Central memory CD8-positive, alpha-beta T cell (primary cell): ENCODE measurements around the gene NSUN5.
"Not testable (repeated sequence)": the region's sequence is repeated elsewhere in the genome, so short reads cannot be mapped to it uniquely, and the experiment has no call there.

Experiments
- ATAC-seq: fragments of 150-1000 bp; cut with Tn5 transposase; replicated peaks from 2 replicates; pipeline ENCODE4 v1.10.0; 2022; ENCODE audit warnings: mild to moderate bottlenecking, moderate FRiP score, moderate number of reproducible peaks; ENCODE audit not compliant: poor library complexity, severe bottlenecking; ENCODE audit errors: extremely low read depth
- DNase-seq, 2 donors: peaks; one replicate each; pipeline ENCODE4 v3.0.0; 2021; ENCODE audit warnings: low spot score in 2 of 2
- H3K27ac Mint-ChIP-seq: one replicate; pipeline ENCODE4 v1.8.0; 2022; ENCODE audit warnings: low read depth, mild to moderate bottlenecking, moderate library complexity, mixed read lengths
- H3K27me3 Mint-ChIP-seq: one replicate; pipeline ENCODE4 v1.8.0; 2022; ENCODE audit warnings: mixed read lengths
- H3K36me3 Mint-ChIP-seq: one replicate; pipeline ENCODE4 v1.8.0; 2022; ENCODE audit warnings: mild to moderate bottlenecking, moderate library complexity, mixed read lengths; ENCODE audit not compliant: insufficient read depth
- H3K4me1 Mint-ChIP-seq: one replicate; pipeline ENCODE4 v1.8.0; 2022; ENCODE audit warnings: mixed read lengths
- H3K4me3 Mint-ChIP-seq: one replicate; pipeline ENCODE4 v1.8.0; 2022; ENCODE audit warnings: mild to moderate bottlenecking, moderate library complexity, mixed read lengths
- H3K9me3 Mint-ChIP-seq: one replicate; pipeline ENCODE4 v1.8.0; 2022; ENCODE audit warnings: mixed read lengths

Gene NSUN5

GRCh38 chr7:73323434-73324080, 14.9 kb upstream of the NSUN5 start:
- Mint-ChIP-seq H3K27ac (peak overlapping the region; percentile 63), H3K4me3 (peak overlapping the region; percentile 67)
- not testable (repeated sequence) for DNase-seq, H3K4me1 Mint-ChIP-seq, ATAC-seq, H3K36me3 Mint-ChIP-seq, H3K27me3 Mint-ChIP-seq, H3K9me3 Mint-ChIP-seq

- H3K36me3 Mint-ChIP-seq, H3K9me3 Mint-ChIP-seq, ATAC-seq, H3K27me3 Mint-ChIP-seq, H3K27ac Mint-ChIP-seq, H3K4me3 Mint-ChIP-seq, H3K4me1 Mint-ChIP-seq, DNase-seq: not testable (repeated sequence)
Measured at GRCh38 chr7:73320009-73320408, 11.4 kb upstream of the NSUN5 start.

GRCh38 chr7:73319541-73319940, 10.9 kb upstream of the NSUN5 start:
- not testable (repeated sequence) for H3K4me1 Mint-ChIP-seq, ATAC-seq, DNase-seq, H3K27ac Mint-ChIP-seq, H3K9me3 Mint-ChIP-seq, H3K36me3 Mint-ChIP-seq, H3K4me3 Mint-ChIP-seq, H3K27me3 Mint-ChIP-seq

GRCh38 chr7:73318656-73319204, 10.1 kb upstream of the NSUN5 start:
- not testable (repeated sequence) for H3K27me3 Mint-ChIP-seq, H3K36me3 Mint-ChIP-seq, H3K4me1 Mint-ChIP-seq, H3K9me3 Mint-ChIP-seq, H3K27ac Mint-ChIP-seq, ATAC-seq, H3K4me3 Mint-ChIP-seq, DNase-seq

- H3K9me3 Mint-ChIP-seq: no peaks in the 10 kb centered on the region
- H3K4me3 Mint-ChIP-seq: no peak overlapping the region
- DNase-seq (no peak), ATAC-seq (no peak)
- no peak overlapping the region for H3K27ac Mint-ChIP-seq
- no peaks in the 10 kb centered on the region for H3K36me3 Mint-ChIP-seq
- H3K27me3 Mint-ChIP-seq: peaks cover 8% of the 10 kb centered on the region
- no peaks in the 10 kb centered on the region for H3K4me1 Mint-ChIP-seq
Measured at GRCh38 chr7:73316521-73316920, 7.9 kb upstream of the NSUN5 start.

- Mint-ChIP-seq H3K36me3 (no peaks in the 10 kb centered on the region), H3K9me3 (no peaks in the 10 kb centered on the region), H3K4me3 (no peak overlapping the region), H3K27ac (no peak overlapping the region), H3K4me1 (peaks cover 2% of the 10 kb centered on the region), H3K27me3 (peaks cover 8% of the 10 kb centered on the region)
- ATAC-seq: no peak
- no peak for DNase-seq
Measured at GRCh38 chr7:73314271-73314670, 5.6 kb upstream of the NSUN5 start.

- no peak overlapping the region for H3K27ac Mint-ChIP-seq
- no peak for DNase-seq
- peaks cover 2% of the 10 kb centered on the region for H3K36me3 Mint-ChIP-seq
- H3K4me1 Mint-ChIP-seq: peaks cover 9% of the 10 kb centered on the region
- H3K4me3 Mint-ChIP-seq: no peak overlapping the region
- no peaks in the 10 kb centered on the region for H3K9me3 Mint-ChIP-seq
- ATAC-seq: no peak
- peaks cover 8% of the 10 kb centered on the region for H3K27me3 Mint-ChIP-seq
Measured at GRCh38 chr7:73313521-73313906, 4.9 kb upstream of the NSUN5 start.

- no peak overlapping the region for H3K27ac Mint-ChIP-seq
- H3K4me1 Mint-ChIP-seq: peaks cover 14% of the 10 kb centered on the region
- peaks cover 2% of the 10 kb centered on the region for H3K36me3 Mint-ChIP-seq
Measured at GRCh38 chr7:73312831-73313520, 4.3 kb upstream of the NSUN5 start.

GRCh38 chr7:73311421-73311820, 2.8 kb upstream of the NSUN5 start:
- H3K36me3 Mint-ChIP-seq, H3K4me3 Mint-ChIP-seq, DNase-seq, H3K27ac Mint-ChIP-seq, ATAC-seq, H3K27me3 Mint-ChIP-seq, H3K9me3 Mint-ChIP-seq: not testable (repeated sequence)
- peaks cover 29% of the 10 kb centered on the region for H3K4me1 Mint-ChIP-seq

More at GRCh38 chr7:73312831-73313520, 4.3 kb upstream of the NSUN5 start:
- Mint-ChIP-seq H3K27me3 (peaks cover 5% of the 10 kb centered on the region), H3K4me3 (no peak overlapping the region), H3K9me3 (no peaks in the 10 kb centered on the region)
- no peak for DNase-seq
- ATAC-seq: no peak

- peak; percentile 38 for ATAC-seq
- Mint-ChIP-seq H3K27me3 (no peaks in the 10 kb centered on the region), H3K9me3 (no peaks in the 10 kb centered on the region), H3K27ac (peak overlapping the region; percentile 97), H3K4me3 (peak overlapping the region; percentile 99), H3K36me3 (peaks cover 27% of the 10 kb centered on the region), H3K4me1 (peaks cover 37% of the 10 kb centered on the region)
- no peak for DNase-seq
Measured at GRCh38 chr7:73308074-73308664, 457 bp downstream of the NSUN5 start.

- no peak for ATAC-seq
- DNase-seq: no peak
- peaks cover 29% of the 10 kb centered on the region for H3K36me3 Mint-ChIP-seq
- no peaks in the 10 kb centered on the region for H3K9me3 Mint-ChIP-seq
- H3K4me1 Mint-ChIP-seq: peaks cover 37% of the 10 kb centered on the region
- H3K27me3 Mint-ChIP-seq: no peaks in the 10 kb centered on the region
- peak overlapping the region; percentile 97 for H3K27ac Mint-ChIP-seq
- H3K4me3 Mint-ChIP-seq: peak overlapping the region; percentile 99
Measured at GRCh38 chr7:73307436-73307835, 1.2 kb downstream of the NSUN5 start.

- H3K9me3 Mint-ChIP-seq, DNase-seq, ATAC-seq, H3K27ac Mint-ChIP-seq, H3K4me3 Mint-ChIP-seq, H3K27me3 Mint-ChIP-seq: not testable (repeated sequence)
- peaks cover 29% of the 10 kb centered on the region for H3K36me3 Mint-ChIP-seq
- H3K4me1 Mint-ChIP-seq: peaks cover 37% of the 10 kb centered on the region
Measured at GRCh38 chr7:73304612-73305387, 3.8 kb downstream of the NSUN5 start.
